ENCODE results near the gene ATP10D.

DNA sequence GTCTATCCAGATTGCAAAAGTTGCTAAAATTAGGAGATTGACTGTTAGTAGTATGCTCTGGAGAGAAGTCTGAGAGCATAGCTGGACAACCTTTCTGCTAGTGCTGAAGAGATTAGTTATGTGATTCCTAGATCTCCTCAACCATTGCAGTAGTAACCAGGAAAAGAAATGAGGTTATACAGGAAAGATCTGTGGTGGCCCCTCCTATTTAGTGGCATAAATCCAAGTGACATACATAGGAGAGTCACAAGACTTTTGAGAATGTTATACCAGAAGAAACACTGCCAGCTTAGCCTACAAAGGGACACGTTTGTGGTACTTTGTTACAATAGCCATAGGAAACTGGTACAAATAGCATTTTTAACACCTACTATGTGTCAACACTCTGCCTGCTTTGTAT is 105.2 kb downstream of the ATP10D start:
- TF ChIP-seq GATA2 (IDR thresholded peaks at IDR 0.05; ENCODE audit: low read depth, low read length): no peak
- TF ChIP-seq GATA3 (IDR thresholded peaks at IDR 0.05; ENCODE audit: low read depth, low read length): no peak

Data from SH-SY5Y (cell line).